Stimulated activated CD8-positive, alpha-beta memory T cell treated with anti-CD3 and anti-CD28 coated beads, Interleukin-4, amount 100 ng/mL, for 4 hours (primary cell): ENCODE data around the gene PRPF8.
"Not testable (repeated sequence)": the region's sequence is repeated elsewhere in the genome, so short reads cannot be mapped to it uniquely, and the experiment has no call there.

ENCODE experiments used
- DNase-seq, 2 donors: peaks; one replicate each; pipeline ENCODE4 v3.0.0-alpha.2; 2020; ENCODE audit warnings: low read depth in 2 of 2, low spot score in 1 of 2

Gene PRPF8

DNA sequence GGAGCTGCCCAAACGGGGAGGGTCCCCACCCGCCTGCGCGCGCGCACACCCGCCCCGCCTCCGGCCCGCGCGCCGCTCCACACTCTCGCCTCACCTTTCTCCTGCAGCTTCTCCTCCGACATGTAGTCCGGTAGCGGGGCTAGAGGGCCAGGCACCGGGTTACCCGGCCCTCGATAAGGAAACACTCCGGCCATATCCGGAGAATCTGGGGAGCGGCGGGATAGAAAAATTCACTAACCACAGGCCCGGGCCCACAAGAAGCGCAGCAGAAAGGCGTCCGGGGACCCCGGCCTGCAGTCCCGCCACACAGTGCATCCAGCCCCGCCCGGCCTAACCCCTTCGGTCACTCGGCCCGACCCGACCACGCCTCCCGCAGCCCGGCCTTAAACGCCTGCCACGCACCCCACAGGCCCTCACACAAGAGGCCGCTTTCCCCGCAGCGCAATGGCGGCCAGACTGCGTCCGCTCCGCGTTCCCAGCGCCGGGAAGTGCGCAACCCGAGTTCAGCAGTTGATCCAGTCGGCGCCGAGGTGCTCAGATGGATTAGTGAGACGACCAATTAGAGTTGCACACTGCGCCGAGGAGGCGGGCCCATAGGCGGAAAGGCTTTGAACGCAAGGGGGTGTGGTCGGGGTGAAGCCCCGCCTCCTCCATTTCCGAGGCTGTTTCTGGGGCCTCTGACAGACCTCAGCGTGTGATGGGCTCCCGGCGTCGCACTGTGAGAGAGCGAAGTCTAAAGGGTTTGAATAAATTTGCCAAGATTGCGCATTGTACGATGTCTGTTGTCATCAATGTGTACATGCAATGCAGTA lies at the start of gene PRPF8:
TSS of gene PRPF8 (minus strand) at position 490 of the 812 bp plus-strand sequence. CDS start at position 194, 296 bp downstream.
- DNase-seq = peak; percentile 96

DNA sequence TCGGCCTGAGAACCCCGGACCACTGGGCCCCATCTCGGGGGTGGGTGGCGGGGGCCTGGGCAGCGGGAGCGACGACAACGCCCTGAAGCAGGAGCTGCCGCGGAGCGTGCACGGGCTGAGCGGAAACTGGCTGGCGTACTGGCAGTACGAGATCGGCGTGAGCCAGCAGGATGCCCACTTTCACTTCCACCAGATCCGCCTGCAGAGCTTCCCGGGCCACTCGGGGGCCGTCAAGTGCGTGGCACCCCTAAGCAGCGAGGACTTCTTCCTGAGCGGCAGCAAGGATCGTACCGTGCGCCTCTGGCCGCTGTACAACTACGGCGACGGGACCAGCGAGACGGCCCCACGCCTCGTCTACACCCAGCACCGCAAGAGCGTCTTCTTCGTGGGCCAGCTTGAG lies 49.1 kb upstream of the PRPF8 start:
- no peak for DNase-seq

DNA sequence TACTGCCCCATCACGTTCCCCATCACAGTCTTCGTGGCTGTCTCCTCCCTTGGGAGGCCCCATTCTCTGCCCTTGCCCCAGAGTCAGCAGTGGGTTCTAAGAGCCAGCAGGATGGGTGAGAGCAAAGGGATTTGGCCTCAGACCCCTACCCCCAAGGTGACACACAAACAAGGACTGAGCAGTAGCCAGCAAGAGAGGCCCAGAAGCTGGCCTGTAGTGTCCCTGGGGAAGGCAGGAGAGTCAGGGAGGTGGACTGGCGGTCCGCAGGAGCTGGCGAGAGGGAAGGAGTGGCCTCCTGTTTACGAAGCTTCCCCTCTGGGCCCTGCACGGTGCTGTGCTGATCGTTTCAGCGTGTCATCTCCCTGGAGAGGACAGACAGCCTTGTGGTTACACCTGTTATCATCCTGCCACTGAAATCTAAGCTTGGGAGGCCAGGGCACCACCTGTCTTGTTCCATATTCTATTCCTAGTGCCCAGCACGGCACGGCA lies 48.2 kb upstream of the PRPF8 start:
- DNase-seq = no peak

DNA sequence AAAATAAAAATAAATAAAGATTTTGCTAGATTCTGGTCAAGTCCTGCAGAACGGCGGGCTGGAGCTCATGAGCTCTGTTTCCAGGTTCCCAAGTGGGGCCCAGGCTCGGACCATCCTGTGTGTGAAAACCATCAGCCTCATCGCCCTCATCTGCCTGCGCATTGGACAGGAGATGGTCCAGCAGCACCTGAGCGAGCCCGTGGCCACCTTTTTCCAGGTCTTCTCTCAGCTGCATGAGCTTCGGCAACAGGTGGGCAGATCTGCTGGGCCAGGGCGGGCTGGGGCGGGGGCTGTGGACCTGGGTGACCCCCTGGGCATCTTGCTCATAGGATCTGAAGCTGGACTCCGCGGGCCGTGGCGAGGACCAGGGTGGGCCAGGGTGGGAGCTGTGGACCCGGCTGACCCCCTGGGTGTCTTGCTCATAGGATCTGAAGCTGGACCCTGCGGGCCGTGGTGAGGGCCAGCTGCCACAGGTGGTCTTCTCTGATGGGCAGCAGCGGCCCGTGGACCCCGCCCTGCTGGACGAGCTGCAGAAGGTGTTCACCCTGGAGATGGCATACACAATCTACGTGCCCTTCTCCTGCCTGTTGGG lies 47.7 kb upstream of the PRPF8 start:
- DNase-seq = no peak

DNA sequence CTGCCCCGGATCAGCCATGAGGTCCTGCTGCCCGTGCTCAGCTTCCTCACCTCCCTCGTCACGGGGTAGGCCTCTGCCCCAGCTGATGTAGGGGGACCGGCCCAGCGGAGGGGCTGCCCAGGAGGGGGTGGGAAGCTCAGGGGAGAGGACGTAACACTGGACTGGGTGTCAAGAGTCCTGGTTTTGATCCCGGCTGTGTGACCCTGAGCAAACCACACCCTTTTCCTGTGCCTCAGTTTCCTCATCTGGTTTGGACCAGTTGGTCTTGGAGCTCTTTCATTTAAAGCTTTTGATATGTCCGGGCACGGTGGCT lies 46.5 kb upstream of the PRPF8 start:
- DNase-seq = no peak

DNA sequence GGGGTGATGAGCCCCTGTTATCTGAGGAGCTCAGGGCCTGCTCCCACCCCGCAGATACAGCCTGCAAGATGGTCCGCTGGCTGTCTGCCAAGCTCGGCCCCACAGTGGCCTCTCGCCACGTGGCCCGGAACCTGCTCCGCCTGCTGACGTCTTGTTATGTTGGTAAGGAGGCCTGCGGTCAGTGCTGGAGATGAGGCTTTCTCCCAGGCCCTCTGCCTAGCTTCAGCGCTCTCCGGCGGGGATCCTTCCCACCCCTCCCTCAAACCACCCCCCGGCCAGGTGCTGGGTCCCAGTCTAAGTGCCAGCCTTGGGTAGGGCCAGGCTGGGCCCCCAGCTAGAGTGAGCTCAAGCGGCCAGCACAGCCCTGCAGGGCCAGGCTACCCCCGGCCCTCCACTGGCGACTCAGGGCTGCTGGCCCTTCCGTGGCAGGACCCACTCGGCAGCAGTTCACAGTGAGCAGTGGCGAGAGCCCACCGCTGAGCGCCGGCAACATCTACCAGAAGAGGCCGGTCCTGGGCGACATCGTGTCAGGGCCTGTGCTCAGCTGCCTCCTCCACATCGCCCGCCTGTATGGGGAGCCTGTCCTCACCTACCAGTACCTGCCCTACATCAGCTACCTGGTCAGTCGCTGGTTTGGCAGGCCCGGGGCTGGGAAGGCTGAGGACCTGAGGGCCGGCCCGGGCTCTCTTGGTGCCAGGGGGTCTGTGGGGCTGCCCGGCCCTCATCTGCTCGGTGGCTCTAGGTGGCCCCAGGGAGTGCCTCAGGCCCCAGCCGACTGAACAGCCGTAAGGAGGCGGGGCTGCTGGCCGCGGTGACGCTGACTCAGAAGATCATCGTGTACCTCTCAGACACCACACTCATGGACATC lies 45.9 kb upstream of the PRPF8 start:
- no peak for DNase-seq

DNA sequence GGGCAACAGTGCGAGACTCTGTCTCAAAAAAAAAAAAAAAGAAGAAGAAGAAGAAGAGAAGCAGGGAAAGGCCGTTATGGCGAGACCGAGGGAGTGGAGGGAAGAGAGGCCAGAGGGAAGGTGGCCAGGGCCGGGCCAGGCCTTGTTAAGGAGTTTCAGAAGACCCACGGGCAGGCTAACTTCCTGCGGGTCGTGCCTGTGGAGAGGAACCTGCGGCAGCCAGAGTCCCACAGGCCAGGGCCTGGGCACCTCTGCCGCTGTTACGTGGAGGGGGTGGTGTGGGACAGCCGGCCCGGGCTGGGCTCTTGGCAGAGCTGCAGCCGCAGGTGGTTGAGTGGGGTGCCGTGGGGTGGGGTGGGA lies 45.3 kb upstream of the PRPF8 start:
- DNase-seq = no peak

DNA sequence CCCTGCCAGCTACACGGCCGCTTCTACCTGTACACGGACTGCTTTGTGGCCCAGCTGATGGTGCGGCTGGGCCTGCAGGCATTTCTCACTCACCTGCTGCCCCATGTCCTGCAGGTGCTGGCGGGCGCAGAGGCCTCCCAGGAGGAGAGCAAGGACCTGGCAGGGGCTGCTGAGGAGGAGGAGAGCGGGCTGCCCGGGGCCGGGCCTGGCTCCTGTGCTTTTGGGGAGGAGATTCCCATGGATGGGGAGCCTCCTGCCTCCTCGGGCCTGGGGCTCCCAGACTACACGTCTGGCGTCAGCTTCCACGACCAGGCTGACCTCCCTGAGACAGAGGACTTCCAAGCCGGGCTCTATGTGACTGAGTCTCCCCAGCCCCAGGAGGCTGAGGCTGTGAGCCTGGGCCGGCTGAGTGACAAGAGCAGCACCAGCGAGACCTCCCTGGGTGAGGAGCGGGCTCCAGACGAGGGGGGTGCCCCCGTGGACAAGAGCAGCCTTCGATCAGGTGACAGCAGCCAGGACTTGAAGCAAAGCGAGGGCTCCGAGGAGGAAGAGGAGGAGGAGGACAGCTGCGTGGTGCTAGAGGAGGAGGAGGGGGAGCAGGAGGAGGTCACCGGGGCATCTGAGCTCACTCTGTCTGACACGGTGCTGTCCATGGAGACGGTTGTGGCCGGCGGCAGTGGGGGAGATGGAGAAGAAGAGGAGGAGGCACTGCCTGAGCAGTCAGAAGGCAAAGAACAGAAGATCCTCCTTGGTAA lies 43.4 kb upstream of the PRPF8 start:
- DNase-seq = no peak

DNA sequence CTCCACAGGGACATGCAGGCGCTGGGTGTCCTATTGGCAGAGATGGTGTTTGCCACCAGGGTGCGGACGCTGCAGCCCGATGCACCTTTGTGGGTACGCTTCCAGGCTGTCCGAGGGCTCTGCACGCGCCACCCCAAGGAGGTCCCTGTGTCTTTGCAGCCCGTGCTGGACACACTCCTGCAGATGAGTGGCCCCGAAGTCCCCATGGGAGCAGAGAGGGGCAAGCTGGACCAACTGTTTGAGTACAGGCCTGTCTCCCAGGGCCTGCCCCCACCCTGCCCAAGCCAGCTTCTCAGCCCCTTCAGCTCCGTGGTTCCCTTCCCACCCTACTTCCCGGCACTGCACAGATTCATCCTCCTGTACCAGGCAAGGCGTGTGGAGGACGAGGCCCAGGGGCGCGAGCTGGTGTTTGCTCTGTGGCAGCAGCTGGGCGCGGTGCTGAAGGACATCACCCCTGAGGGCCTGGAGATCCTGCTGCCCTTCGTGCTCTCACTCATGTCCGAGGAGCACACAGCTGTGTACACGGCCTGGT lies 42.7 kb upstream of the PRPF8 start:
- DNase-seq = no peak

DNA sequence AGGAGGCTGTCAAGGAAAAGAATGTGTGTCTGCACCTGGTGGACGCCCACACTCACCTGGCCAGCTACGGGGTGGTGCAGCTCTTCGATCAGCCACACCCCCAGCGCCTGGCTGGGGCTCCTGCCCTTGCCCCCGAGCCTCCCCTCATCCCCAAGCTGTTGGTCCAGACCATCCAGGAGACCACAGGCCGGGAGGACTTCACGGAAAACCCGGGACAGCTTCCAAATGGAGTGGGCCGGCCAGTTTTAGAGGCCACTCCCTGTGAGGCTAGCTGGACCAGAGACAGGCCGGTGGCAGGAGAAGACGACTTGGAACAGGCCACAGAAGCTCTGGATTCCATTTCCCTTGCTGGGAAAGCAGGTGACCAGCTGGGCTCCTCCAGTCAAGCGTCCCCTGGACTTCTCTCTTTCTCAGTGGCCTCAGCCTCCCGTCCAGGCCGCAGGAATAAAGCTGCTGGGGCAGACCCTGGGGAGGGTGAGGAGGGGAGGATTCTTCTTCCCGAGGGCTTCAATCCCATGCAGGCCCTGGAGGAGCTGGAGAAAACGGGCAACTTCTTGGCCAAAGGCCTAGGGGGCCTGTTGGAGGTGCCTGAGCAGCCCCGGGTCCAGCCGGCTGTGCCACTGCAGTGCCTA lies 42.1 kb upstream of the PRPF8 start:
- no peak for DNase-seq

DNA sequence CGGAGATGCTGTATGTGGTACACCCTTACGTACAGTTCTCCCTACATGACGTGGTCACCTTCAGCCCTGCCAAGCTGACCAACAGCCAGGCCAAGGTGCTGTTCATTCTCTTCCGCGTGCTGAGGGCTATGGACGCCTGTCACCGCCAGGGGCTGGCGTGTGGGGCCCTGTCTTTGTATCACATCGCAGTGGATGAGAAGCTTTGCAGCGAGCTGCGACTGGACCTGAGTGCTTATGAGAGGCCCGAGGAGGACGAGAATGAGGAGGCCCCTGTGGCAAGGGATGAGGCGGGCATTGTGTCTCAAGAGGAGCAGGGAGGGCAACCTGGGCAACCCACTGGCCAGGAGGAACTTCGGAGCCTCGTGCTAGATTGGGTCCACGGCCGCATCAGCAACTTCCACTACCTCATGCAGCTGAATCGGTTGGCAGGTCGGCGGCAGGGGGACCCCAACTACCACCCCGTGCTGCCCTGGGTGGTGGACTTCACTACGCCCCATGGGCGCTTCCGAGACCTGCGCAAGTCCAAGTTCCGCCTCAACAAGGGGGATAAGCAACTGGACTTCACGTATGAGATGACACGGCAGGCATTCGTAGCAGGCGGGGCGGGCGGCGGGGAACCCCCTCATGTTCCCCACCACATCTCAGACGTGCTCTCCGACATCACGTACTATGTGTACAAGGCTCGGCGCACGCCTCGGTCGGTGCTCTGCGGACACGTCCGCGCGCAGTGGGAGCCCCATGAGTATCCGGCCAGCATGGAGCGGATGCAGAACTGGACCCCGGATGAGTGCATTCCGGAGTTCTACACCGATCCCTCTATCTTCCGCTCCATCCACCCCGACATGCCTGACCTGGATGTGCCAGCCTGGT lies 41.2 kb upstream of the PRPF8 start:
- DNase-seq = no peak

DNA sequence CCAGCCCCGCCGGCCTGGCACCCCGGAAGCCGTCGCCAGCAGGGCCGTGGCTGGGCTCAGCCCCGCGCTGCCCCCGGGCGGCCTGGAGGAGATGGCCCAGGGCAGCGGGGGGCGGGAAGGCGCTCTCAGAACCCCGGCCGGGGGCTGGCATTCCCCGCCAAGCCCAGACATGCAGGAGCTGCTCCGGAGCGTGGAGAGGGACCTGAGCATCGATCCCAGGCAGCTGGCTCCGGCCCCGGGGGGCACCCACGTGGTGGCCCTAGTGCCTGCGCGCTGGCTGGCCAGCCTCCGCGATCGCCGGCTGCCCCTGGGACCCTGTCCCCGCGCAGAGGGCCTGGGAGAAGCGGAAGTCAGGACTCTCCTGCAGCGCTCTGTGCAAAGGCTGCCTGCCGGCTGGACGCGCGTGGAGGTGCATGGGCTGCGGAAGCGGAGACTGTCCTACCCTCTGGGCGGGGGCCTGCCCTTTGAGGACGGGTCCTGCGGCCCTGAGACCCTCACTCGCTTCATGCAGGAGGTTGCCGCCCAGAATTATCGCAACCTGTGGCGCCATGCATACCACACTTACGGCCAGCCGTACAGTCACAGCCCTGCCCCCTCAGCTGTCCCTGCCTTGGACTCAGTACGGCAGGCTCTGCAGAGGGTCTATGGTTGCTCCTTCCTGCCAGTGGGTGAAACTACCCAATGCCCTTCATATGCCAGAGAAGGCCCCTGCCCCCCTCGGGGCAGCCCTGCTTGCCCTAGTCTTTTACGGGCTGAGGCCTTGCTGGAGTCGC lies 40.4 kb upstream of the PRPF8 start:
- DNase-seq = no peak

DNA sequence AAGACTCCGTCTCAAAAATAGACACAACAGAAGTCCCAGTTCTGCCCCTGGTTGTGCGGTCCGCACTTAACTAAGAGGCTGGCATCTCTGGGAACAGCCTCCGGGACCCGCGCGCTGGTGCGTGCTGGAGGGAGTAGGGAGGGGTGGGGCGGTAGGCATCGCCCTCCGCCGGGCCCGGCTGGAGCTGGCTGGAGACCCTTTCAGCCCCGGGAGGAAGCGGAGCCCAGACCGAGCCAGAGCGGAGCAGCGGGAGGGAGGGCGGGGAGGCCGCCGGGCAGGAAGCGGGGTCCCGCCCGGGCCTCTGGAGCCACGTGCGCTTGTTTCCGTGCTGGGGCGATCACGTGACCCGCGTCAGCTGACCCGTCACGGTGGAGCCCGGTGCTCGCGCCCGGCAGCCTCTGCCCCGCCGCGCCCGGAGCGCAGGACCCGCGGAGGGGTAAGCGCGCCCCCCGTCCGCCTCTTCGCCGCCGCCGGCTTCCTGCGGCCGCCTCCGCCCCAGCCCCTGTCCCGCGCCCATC lies 39.7 kb upstream of the PRPF8 start, which contains the start of gene WDR81:
TSS of gene WDR81 (plus strand) at position 354 of the 518 bp plus-strand sequence. CDS start 256 bp downstream, outside the sequence.
- peak; percentile 75 to 78 for DNase-seq

DNA sequence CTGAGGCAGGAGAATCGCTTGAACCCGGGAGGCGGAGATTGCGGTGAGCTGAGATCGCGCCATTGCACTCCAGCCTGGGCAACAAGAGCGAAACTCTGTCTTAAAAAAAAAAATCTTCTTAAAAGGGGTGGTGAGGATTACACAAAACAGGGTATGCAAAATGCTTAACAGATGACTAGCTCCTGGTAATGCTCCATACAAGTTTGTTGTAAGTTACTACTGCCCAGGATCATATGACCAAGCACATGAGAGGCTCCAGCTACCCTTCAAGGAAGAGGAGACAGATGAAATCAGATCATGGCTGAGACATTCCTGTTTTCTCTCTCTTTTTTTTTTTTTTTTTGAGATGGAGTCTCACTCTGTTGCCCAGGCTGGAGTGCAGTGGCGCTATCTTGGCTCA lies 37.4 kb upstream of the PRPF8 start:
- not testable (repeated sequence) for DNase-seq

DNA sequence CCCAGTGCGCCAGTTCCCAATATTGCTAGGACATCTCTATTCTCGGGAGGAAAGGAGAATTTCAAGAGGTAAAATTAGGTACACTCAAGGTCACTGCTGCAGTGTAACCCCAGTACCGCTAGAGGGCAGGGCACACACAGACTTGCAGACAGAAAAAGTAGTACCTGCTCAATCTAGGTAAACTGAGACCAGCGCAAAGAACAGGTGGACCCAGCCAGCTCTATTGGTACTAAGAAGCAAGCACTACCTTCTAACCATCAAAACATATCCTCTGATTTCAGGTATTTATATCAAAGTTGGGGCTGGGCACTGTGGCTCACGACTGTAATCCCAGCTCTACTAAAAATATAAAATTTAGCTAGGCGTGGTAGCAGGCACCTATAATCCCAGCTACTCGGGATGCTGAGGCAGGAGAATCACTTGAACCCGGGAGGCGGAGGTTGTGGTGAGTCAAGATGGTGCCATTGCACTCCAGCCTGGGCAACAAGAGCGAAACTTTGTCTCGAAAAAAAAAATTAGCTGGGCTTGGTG lies 36.3 kb upstream of the PRPF8 start:
- peak; percentile 35 to 49 for DNase-seq

DNA sequence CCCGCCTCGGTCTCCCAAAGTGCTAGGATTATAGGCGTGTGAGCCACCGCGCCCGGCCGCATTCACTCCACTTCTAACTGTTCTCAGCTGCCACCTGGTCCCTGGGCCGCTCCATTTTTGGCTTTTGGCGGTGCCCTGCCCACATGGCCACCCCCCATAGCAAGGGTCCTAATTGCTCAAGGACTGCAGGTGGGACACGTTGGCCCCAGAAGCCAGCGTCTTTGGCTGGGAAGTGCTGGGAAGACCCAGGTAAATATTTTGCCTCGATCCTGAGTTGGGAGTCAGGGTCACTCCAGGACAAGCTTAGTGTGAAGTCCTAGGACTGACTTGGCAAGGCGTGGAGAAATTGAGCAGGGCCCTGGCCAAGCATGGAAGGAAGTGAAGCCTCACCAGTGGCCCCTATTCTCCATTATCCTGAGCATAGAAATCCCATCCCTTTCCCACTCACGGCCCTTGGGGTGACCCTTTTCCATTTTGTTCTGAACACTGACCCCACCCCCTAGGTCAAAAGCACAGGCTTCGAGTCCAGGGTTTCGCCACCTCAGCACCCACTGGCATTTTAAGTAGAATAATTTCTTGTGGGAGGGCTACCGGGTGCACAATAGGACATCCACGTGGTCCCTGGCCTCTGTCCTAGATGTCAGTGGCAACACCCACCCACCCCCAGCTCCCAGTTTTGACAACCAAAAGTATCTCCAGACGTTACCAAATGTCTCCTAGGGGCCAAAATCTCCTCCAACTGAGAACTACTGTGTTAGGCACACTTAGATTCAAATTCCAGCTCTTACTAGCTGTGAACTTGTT lies 33.9 kb upstream of the PRPF8 start:
- no peak for DNase-seq
